HepG2 (cell line): ENCODE measurements around the gene CS. TPM values are rescaled to one million over a fixed set of nuclear protein-coding genes. Genes with fewer than 3 reads are reported as not detected.
A peak's percentile ranks its signal among the peaks of the same experiment; 100 is the strongest.

Experiments
- ATF6 ChIP-seq: sonication (generic); formaldehyde crosslinking; conservative IDR thresholded peaks from 2 replicates; pipeline ENCODE4 v1.4.0; 2020; ENCODE audit warnings: missing genetic modification reagents
- ATF7 ChIP-seq, 2 experiments: fragments of 450-650 bp in 1 of 2; sonication (generic) in 1 of 2; formaldehyde crosslinking in 1 of 2; IDR thresholded peaks; 2 replicates each; pipeline versions ENCODE4 v1.4.0 to v1.6.1; 2016 to 2020; ENCODE audit warnings: antibody characterized with exemption in 1 of 2, mild to moderate bottlenecking in 1 of 2, missing genetic modification reagents in 1 of 2
- BCL6 ChIP-seq: IDR thresholded peaks from 2 replicates; pipeline ENCODE4 v1.6.1; 2016; ENCODE audit warnings: missing genetic modification reagents, missing compliant biosample characterization
- CREB1 ChIP-seq, 2 experiments: fragments of 450-650 bp in 1 of 2; IDR thresholded peaks; 2 replicates each; pipeline ENCODE4 v1.6.1; 2016 to 2017; ENCODE audit warnings: control low read depth in 1 of 2, mild to moderate bottlenecking in 1 of 2, missing compliant biosample characterization in 1 of 2, missing genetic modification characterization in 1 of 2
- FOSL2 ChIP-seq: sonication (generic); formaldehyde crosslinking; IDR thresholded peaks from 2 replicates; pipeline ENCODE4 v1.4.0; 2020; ENCODE audit warnings: missing genetic modification reagents
- GATAD1 ChIP-seq: IDR thresholded peaks from 2 replicates; pipeline ENCODE4 v1.6.1; 2016; ENCODE audit warnings: missing genetic modification reagents, missing compliant biosample characterization
- IKZF5 ChIP-seq: IDR thresholded peaks from 2 replicates; pipeline ENCODE4 v1.6.1; 2018; ENCODE audit warnings: missing genetic modification reagents, mild to moderate bottlenecking, missing compliant biosample characterization
- MEIS2 ChIP-seq: sonication (generic); formaldehyde crosslinking; IDR thresholded peaks from 2 replicates; pipeline ENCODE4 v1.9.0; 2021; ENCODE audit warnings: mild to moderate bottlenecking, missing genetic modification reagents
- MTA3 ChIP-seq: sonication (generic); formaldehyde crosslinking; IDR thresholded peaks from 2 replicates; pipeline ENCODE4 v1.4.0; 2020; ENCODE audit warnings: missing genetic modification reagents
- NONO ChIP-seq, 2 experiments: fragments of 450-650 bp in 1 of 2; sonication (generic) in 1 of 2; formaldehyde crosslinking in 1 of 2; IDR thresholded peaks in 1 of 2; conservative IDR thresholded peaks in 1 of 2; 2 replicates each; pipeline versions ENCODE4 v1.6.1 to v1.8.0; 2017 to 2022; ENCODE audit warnings: mild to moderate bottlenecking in 1 of 2, missing genetic modification reagents in 1 of 2, moderate library complexity in 1 of 2
- SRF ChIP-seq: IDR thresholded peaks from 2 replicates; pipeline ENCODE4 v1.6.1; 2011; ENCODE audit warnings: mild to moderate bottlenecking, low read depth, low read length, moderate library complexity
- TFAP4 ChIP-seq: sonication (generic); IDR thresholded peaks from 2 replicates; pipeline ENCODE4 v1.6.1; 2016; ENCODE audit warnings: low read depth, borderline replicate concordance
- ZBTB43 ChIP-seq: sonication (generic); formaldehyde crosslinking; conservative IDR thresholded peaks from 2 replicates; pipeline ENCODE4 v1.4.0; 2020; ENCODE audit warnings: missing genetic modification reagents
- ZNF331 ChIP-seq: sonication (generic); formaldehyde crosslinking; IDR thresholded peaks from 2 replicates; pipeline ENCODE4 v1.4.0; 2020; ENCODE audit warnings: missing genetic modification reagents
- ZNF574 ChIP-seq: sonication (generic); formaldehyde crosslinking; IDR thresholded peaks from 2 replicates; pipeline ENCODE4 v1.4.0; 2020; ENCODE audit warnings: missing genetic modification reagents
- ZNF891 ChIP-seq: sonication (generic); formaldehyde crosslinking; IDR thresholded peaks from 2 replicates; pipeline ENCODE4 v1.5.0; 2020; ENCODE audit warnings: mild to moderate bottlenecking, missing genetic modification reagents
- ZSCAN12 ChIP-seq: sonication (generic); formaldehyde crosslinking; IDR thresholded peaks from 2 replicates; pipeline ENCODE4 v1.9.0; 2021; ENCODE audit warnings: mild to moderate bottlenecking, missing genetic modification reagents
- ZSCAN20 ChIP-seq: sonication (generic); formaldehyde crosslinking; IDR thresholded peaks from 2 replicates; pipeline ENCODE4 v1.4.0; 2020; ENCODE audit warnings: missing genetic modification reagents, mild to moderate bottlenecking, borderline replicate concordance
- ZSCAN25 ChIP-seq: sonication (generic); formaldehyde crosslinking; IDR thresholded peaks from 2 replicates; pipeline ENCODE4 v1.8.0; 2022; ENCODE audit warnings: mild to moderate bottlenecking, missing genetic modification reagents
- polyA plus RNA-seq, 8 experiments: library from polyadenylated mRNA; depleted of rRNA in 3 of 8; stranded (reverse) in 7 of 8; unstranded in 1 of 8; fragments of >200 nt; fragmentation: Illumina TruSeq in 4 of 8; extraction: Trizol in 4 of 8; gene quantifications; 2 replicates each; pipeline versions ENCODE4 v1.2.1 to v1.2.3, GENCODE V29; 2011 to 2016; ENCODE audit warnings: low read depth in 4 of 8, missing spikeins in 1 of 8, mixed read lengths in 1 of 8; ENCODE audit not compliant: insufficient read depth in 1 of 8
- total RNA-seq, 5 experiments: library from RNA; depleted of rRNA; stranded (reverse); fragments of >200 nt; fragmentation: Illumina TruSeq; extraction: Trizol; gene quantifications; 2 replicates each; pipeline ENCODE4 v1.2.3, GENCODE V29; 2016; ENCODE audit warnings: low read depth in 1 of 5

Gene CS
- total and polyA plus RNA-seq, 2 of the 13 experiments (the other 11 are each of a cell fraction or from before 2014, with no cell fraction given): 173 to 175 TPM

GRCh38 chr12:56230432-56231183, 69.5 kb downstream of the CS start (continued):
- TF ChIP-seq SRF: no peak
- peak; percentile 64; the same call in 1 of the 2 replicates for TF ChIP-seq TFAP4
- TF ChIP-seq MTA3: no peak
- TF ChIP-seq NONO (IDR thresholded peaks at IDR 0.05): no peak
- 0 out of 2 replicates have a peak, but pooled peaks have one; percentile 32 for TF ChIP-seq NONO (CRISPR knock-in tag; conservative IDR thresholded peaks at IDR 0.05)
- no peak for TF ChIP-seq ATF7 (IDR thresholded peaks at IDR 0.05)
- TF ChIP-seq ATF7 (CRISPR knock-in tag; IDR thresholded peaks at IDR 0.05): peak; percentile 50; the same call in 1 of the 2 replicates
- TF ChIP-seq ZNF574 (CRISPR knock-in tag): peak; percentile 52; the same call in 1 of the 2 replicates
- TF ChIP-seq ZSCAN25 (CRISPR knock-in tag): peak; percentile 98
- TF ChIP-seq ZSCAN20 (CRISPR knock-in tag): no peak
- TF ChIP-seq ZNF891: no peak
- TF ChIP-seq CREB1 (IDR thresholded peaks at IDR 0.05): peak; percentile 37
- peak; percentile 81 for TF ChIP-seq CREB1 (CRISPR knock-in tag; IDR thresholded peaks at IDR 0.05)
- peak; percentile 24; the same call in 1 of the 2 replicates for TF ChIP-seq ZNF331 (CRISPR knock-in tag)
- TF ChIP-seq GATAD1 (CRISPR knock-in tag): peak; percentile 21
- TF ChIP-seq ZSCAN12 (CRISPR knock-in tag): no peak
- TF ChIP-seq FOSL2: peak; percentile 32; the same call in 1 of the 2 replicates
- TF ChIP-seq IKZF5 (CRISPR knock-in tag): peak; percentile 60
- 0 out of 2 replicates have a peak, but pooled peaks have one; percentile 39 for TF ChIP-seq ATF6 (CRISPR knock-in tag)
- TF ChIP-seq BCL6: peak; percentile 39
- no peak for TF ChIP-seq ZBTB43
- TF ChIP-seq MEIS2 (CRISPR knock-in tag): 0 out of 2 replicates have a peak, but pooled peaks have one; percentile 43
